WTC11 (cell line): ENCODE results near the gene IFRD1. TPM values are rescaled to one million over a fixed set of nuclear protein-coding genes. Genes with fewer than 3 reads are reported as not detected.

Experiments
- ATAC-seq: fragments of 200-7000 bp; cut with Tn5 transposase; 2 replicates; pipeline ENCODE4 v1.10.0; 2021; ENCODE audit warnings: mild to moderate bottlenecking, moderate library complexity
- CTCF ChIA-PET: fragments of 300-600 bp; sonication (Branson Sonifier 250); formaldehyde crosslinking; loops from one replicate; lab custom pipeline; 2021; ENCODE audit warnings: antibody characterized with exemption; lab: Charles Lee
- POLR2A ChIA-PET: fragments of 350-600 bp; sonication (Branson Sonifier 250); formaldehyde crosslinking; loops from one replicate; lab custom pipeline; 2021; ENCODE audit warnings: antibody characterized with exemption; lab: Charles Lee
- DNase-seq: peaks from one replicate; pipeline ENCODE4 v3.0.0; 2021; ENCODE audit warnings: low spot score
- H3K27ac Mint-ChIP-seq: 2 replicates; pipeline ENCODE4 v1.8.0; 2021; ENCODE audit warnings: mixed read lengths
- H3K27me3 Mint-ChIP-seq: 2 replicates; pipeline ENCODE4 v1.8.0; 2021; ENCODE audit warnings: low read depth, mild to moderate bottlenecking, moderate library complexity, mixed read lengths
- H3K36me3 Mint-ChIP-seq: 2 replicates; pipeline ENCODE4 v1.8.0; 2021; ENCODE audit warnings: mixed read lengths
- H3K4me1 Mint-ChIP-seq: 2 replicates; pipeline ENCODE4 v1.8.0; 2022; ENCODE audit warnings: mixed read lengths
- H3K4me3 Mint-ChIP-seq: 2 replicates; pipeline ENCODE4 v1.8.0; 2021; ENCODE audit warnings: mild to moderate bottlenecking, moderate library complexity, mixed read lengths
- H3K9me3 Mint-ChIP-seq: 2 replicates; pipeline ENCODE4 v1.8.0; 2021; ENCODE audit warnings: mixed read lengths
- AR ChIP-seq: fragments of 250-450 bp; sonication (Bioruptor Pico); IDR thresholded peaks from 2 replicates; pipeline ENCODE4 v1.9.0; 2021; ENCODE audit warnings: mild to moderate bottlenecking
- ATF2 ChIP-seq: sonication (generic); formaldehyde crosslinking; IDR thresholded peaks from 2 replicates; pipeline ENCODE4 v1.8.1; 2022; ENCODE audit warnings: low read depth, missing genetic modification reagents, borderline replicate concordance
- ELF4 ChIP-seq: sonication (generic); formaldehyde crosslinking; IDR thresholded peaks from 2 replicates; pipeline ENCODE4 v1.8.1; 2022; ENCODE audit warnings: low read depth, mild to moderate bottlenecking, moderate library complexity, missing genetic modification reagents
- FOXJ3 ChIP-seq: sonication (generic); formaldehyde crosslinking; IDR thresholded peaks from 2 replicates; pipeline ENCODE4 v1.9.0; 2021; ENCODE audit warnings: missing genetic modification reagents, mild to moderate bottlenecking, borderline replicate concordance
- GTF2I ChIP-seq: fragments of 250-450 bp; sonication (Bioruptor Pico); conservative IDR thresholded peaks from 2 replicates; pipeline ENCODE4 v1.4.0; 2021; ENCODE audit warnings: mild to moderate bottlenecking
- HMGA2 ChIP-seq: fragments of 250-450 bp; sonication (Bioruptor Pico); IDR thresholded peaks from 2 replicates; pipeline ENCODE4 v1.4.0; 2021; ENCODE audit warnings: mild to moderate bottlenecking, moderate library complexity
- JAZF1 ChIP-seq: fragments of 250-450 bp; sonication (Bioruptor Pico); IDR thresholded peaks from 2 replicates; pipeline ENCODE4 v1.9.0; 2021; ENCODE audit warnings: moderate library complexity, mild to moderate bottlenecking, inconsistent platforms
- KAT7 ChIP-seq: sonication (generic); formaldehyde crosslinking; IDR thresholded peaks from 2 replicates; pipeline ENCODE4 v1.8.1; 2023; ENCODE audit warnings: missing genetic modification reagents, mild to moderate bottlenecking, borderline replicate concordance
- NFATC4 ChIP-seq: fragments of 250-450 bp; sonication (Bioruptor Pico); IDR thresholded peaks from 2 replicates; pipeline ENCODE4 v1.9.0; 2021; ENCODE audit warnings: mild to moderate bottlenecking
- PRDM15 ChIP-seq: sonication (generic); formaldehyde crosslinking; IDR thresholded peaks from 2 replicates; pipeline ENCODE4 v1.8.0; 2022; ENCODE audit warnings: missing genetic modification reagents
- RORB ChIP-seq: fragments of 250-450 bp; sonication (Bioruptor Pico); IDR thresholded peaks from 2 replicates; pipeline ENCODE4 v1.9.0; 2021; ENCODE audit warnings: mild to moderate bottlenecking
- TEAD1 ChIP-seq: sonication (generic); formaldehyde crosslinking; IDR thresholded peaks from 2 replicates; pipeline ENCODE4 v1.8.0; 2022; ENCODE audit warnings: mild to moderate bottlenecking, missing genetic modification reagents
- USF1 ChIP-seq: sonication (generic); formaldehyde crosslinking; IDR thresholded peaks from 2 replicates; pipeline ENCODE4 v1.8.0; 2022; ENCODE audit warnings: mild to moderate bottlenecking, missing genetic modification reagents
- ZBTB21 ChIP-seq: sonication (generic); formaldehyde crosslinking; IDR thresholded peaks from 2 replicates; pipeline ENCODE4 v1.8.1; 2023; ENCODE audit warnings: mild to moderate bottlenecking, missing genetic modification reagents, borderline replicate concordance
- ZMAT4 ChIP-seq: fragments of 250-450 bp; sonication (Bioruptor Pico); IDR thresholded peaks from 2 replicates; pipeline ENCODE4 v1.9.0; 2021; ENCODE audit warnings: mild to moderate bottlenecking
- ZNF219 ChIP-seq: sonication (generic); formaldehyde crosslinking; IDR thresholded peaks from 2 replicates; pipeline ENCODE4 v1.8.0; 2023; ENCODE audit warnings: missing genetic modification reagents, mild to moderate bottlenecking, borderline replicate concordance
- ZNF317 ChIP-seq: sonication (generic); formaldehyde crosslinking; IDR thresholded peaks from 2 replicates; pipeline ENCODE4 v1.8.1; 2023; ENCODE audit warnings: low read depth, mild to moderate bottlenecking, moderate library complexity, missing genetic modification reagents, borderline replicate concordance
- ZNF512 ChIP-seq: sonication (generic); formaldehyde crosslinking; IDR thresholded peaks from 2 replicates; pipeline ENCODE4 v1.8.1; 2022; ENCODE audit warnings: missing genetic modification reagents, borderline replicate concordance
- total RNA-seq: library from RNA; stranded (reverse); gene quantifications from 3 replicates; pipeline ENCODE4 v1.2.3, GENCODE V29; 2021

Gene IFRD1
- total RNA-seq, 1 experiment from 2014 or later, result 31.2 TPM

GRCh38 chr7:112511451-112512202 lies 61.4 kb downstream of the IFRD1 start (continued):
- TF ChIP-seq PRDM15 (no peak), TEAD1 (no peak), GTF2I (CRISPR knock-in tag) (no peak), RORB (CRISPR knock-in tag) (no peak)

- Mint-ChIP-seq H3K27ac (no peak overlapping the region), H3K27me3 (no peaks in the 10 kb centered on the region), H3K4me3 (no peak overlapping the region), H3K9me3 (no peaks in the 10 kb centered on the region), H3K36me3 (no peaks in the 10 kb centered on the region), H3K4me1 (peaks cover 5% of the 10 kb centered on the region)
- no peak for DNase-seq
- TF ChIP-seq ZMAT4 (CRISPR knock-in tag) (no peak), ELF4 (CRISPR knock-in tag) (no peak), ZBTB21 (CRISPR knock-in tag) (no peak), HMGA2 (CRISPR knock-in tag) (no peak), AR (CRISPR knock-in tag) (no peak), NFATC4 (CRISPR knock-in tag) (no peak)
- ATAC-seq, result no peak
- POLR2A ChIA-PET, result no interaction called here
- CTCF ChIA-PET, result interaction anchor here (1.3 kb wide), 1 partner anchor 34 kb away, joined by 3 read pairs; no protein-coding TSS in a partner anchor
Measured at GRCh38 chr7:112512451-112513210, 62.4 kb downstream of the IFRD1 start.

GRCh38 chr7:112515989-112516388 lies 65.7 kb downstream of the IFRD1 start:
- no peaks in the 10 kb centered on the region for H3K27me3 Mint-ChIP-seq
- ChIA-PET CTCF (interaction anchor here (1.0 to 1.1 kb wide), 2 partner anchors 12 to 35 kb away, joined by 3 to 4 read pairs; partner anchors contain the start of gene LSMEM1), POLR2A (no interaction called here)
- DNase-seq (no peak), ATAC-seq (peak; percentile 79)
- H3K36me3 Mint-ChIP-seq, result no peaks in the 10 kb centered on the region
- peaks cover 5% of the 10 kb centered on the region for H3K4me1 Mint-ChIP-seq
- H3K27ac Mint-ChIP-seq, result no peak overlapping the region
- H3K4me3 Mint-ChIP-seq, result no peak overlapping the region
- H3K9me3 Mint-ChIP-seq, result peaks cover 5% of the 10 kb centered on the region
- TF ChIP-seq ATF2 (CRISPR knock-in tag) (no peak), GTF2I (CRISPR knock-in tag) (no peak), KAT7 (CRISPR knock-in tag) (no peak), ZMAT4 (CRISPR knock-in tag) (no peak), ZNF219 (CRISPR knock-in tag) (no peak), FOXJ3 (no peak), ZNF317 (CRISPR knock-in tag) (no peak), JAZF1 (CRISPR knock-in tag) (no peak), ZNF512 (CRISPR knock-in tag) (no peak), USF1 (no peak)
- TF ChIP-seq, all 79 proteins: peak for 0
